Sigmoid colon (tissue), 4 donors: ENCODE results near the gene SLC22A6.

ENCODE experiments used
- CTCF ChIP-seq, 4 experiments: fragments of 450-650 bp in 3 of 4; fragments of 200-600 bp in 1 of 4; IDR thresholded peaks; one replicate each; pipeline ENCODE4 v1.5.1; 2016 to 2019; ENCODE audit warnings: antibody characterized with exemption in 4 of 4, mild to moderate bottlenecking in 3 of 4, moderate library complexity in 2 of 4
- POLR2AphosphoS5 ChIP-seq, 4 donors: sonication (generic); formaldehyde crosslinking; IDR thresholded peaks; one replicate each; pipeline ENCODE4 v1.6.1; 2017; ENCODE audit warnings: antibody characterized with exemption in 4 of 4

- TF ChIP-seq CTCF (IDR thresholded peaks at IDR 0.05) (no peak), POLR2AphosphoS5 (IDR thresholded peaks at IDR 0.05) (no peak)
These were observed 34.7 kb upstream of the SLC22A6 start for GRCh38 chr11:63019506-63019905.
